Peyer's patch (tissue), 4 donors: ENCODE results near the gene SP140. TPM values are rescaled to one million over a fixed set of nuclear protein-coding genes. Genes with fewer than 3 reads are reported as not detected.
"Not testable (repeated sequence)": the region's sequence is repeated elsewhere in the genome, so short reads cannot be mapped to it uniquely, and the experiment has no call there.

Experiments
- DNase-seq, 3 donors: peaks; one replicate each; pipeline ENCODE4 v3.0.0-alpha.2; 2017 to 2019
- H3K27ac ChIP-seq, 4 donors: fragments of 200-600 bp; sonication (generic); one replicate each; pipeline ENCODE4 v1.5.1; 2016 to 2019
- H3K27me3 ChIP-seq, 2 donors: fragments of 200-600 bp; sonication (generic); one replicate each; pipeline ENCODE4 v1.5.1; 2019
- H3K36me3 ChIP-seq, 3 donors: fragments of 200-600 bp; sonication (generic); one replicate each; pipeline ENCODE4 v1.5.1; 2016 to 2019
- H3K4me1 ChIP-seq, 4 donors: fragments of 200-600 bp; sonication (generic); one replicate each; pipeline ENCODE4 v1.5.1; 2016 to 2019
- H3K4me3 ChIP-seq, 4 donors: fragments of 200-600 bp; sonication (generic); 1 replicate in 3 of 4; 2 replicates in 1 of 4; pipeline ENCODE4 v1.5.1; 2016 to 2019; ENCODE audit warnings: mild to moderate bottlenecking in 1 of 4
- H3K9me3 ChIP-seq, 4 donors: fragments of 200-600 bp; sonication (generic); one replicate each; pipeline ENCODE4 v1.5.1; 2016 to 2019; ENCODE audit warnings: mild to moderate bottlenecking in 1 of 4
- CTCF ChIP-seq, 6 experiments: fragments of 450-650 bp in 4 of 6; fragments of 200-600 bp in 2 of 6; sonication (generic) in 1 of 6; IDR thresholded peaks; one replicate each; pipeline ENCODE4 v1.5.1; 2017 to 2019; ENCODE audit warnings: antibody characterized with exemption in 6 of 6, mild to moderate bottlenecking in 3 of 6, moderate library complexity in 1 of 6
- POLR2A ChIP-seq, 2 donors: fragments of 450-650 bp; IDR thresholded peaks; one replicate each; pipeline ENCODE4 v1.5.1; 2017; ENCODE audit warnings: antibody characterized with exemption in 2 of 2, mild to moderate bottlenecking in 2 of 2, moderate library complexity in 2 of 2
- total RNA-seq, 4 donors: library from RNA; depleted of rRNA; stranded (reverse); fragments of >200 nt; gene quantifications; one replicate each; pipeline ENCODE4 v1.1.0, GENCODE V29; 2016

SP140 gene
- total RNA-seq, 4 donors from 2014 or later = 3.0 to 99.9 (median 9.4) TPM

DNA sequence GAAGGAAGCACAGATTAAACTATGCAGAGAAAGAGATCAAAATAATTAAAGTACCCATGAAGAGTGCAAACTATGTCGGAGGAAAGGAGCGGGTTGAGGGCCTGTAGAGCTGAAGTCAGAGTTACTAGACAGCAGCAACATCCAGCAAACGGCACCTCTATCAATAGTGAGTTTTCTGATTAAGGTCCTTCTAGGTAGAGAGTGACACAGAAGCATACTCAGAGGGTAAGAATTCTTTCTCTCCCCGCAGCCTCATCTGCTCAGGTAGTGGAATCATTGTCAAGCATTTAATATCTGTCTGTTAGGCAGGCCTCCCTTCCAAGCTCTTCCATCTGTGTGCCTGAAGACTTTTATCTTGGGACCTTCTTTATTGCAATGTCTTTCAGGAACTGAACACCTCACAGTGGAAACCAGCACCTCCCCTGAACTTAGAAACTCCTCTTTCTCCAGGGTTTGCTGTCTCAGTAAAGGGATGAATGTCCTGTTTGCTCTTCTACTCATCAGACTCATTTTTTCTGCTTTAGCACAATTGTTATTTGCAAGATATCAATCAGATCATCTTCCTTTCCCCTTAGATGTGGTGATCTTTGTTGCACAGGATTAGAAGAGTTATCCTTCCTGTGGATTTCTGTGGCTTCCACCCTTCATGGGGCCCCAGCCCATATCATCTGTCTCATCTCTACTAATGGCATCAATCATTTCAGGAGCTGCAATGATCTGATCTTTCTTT lies 28.8 kb downstream of the SP140 start:
- peak overlapping the region in 1 of 4 donors; percentile 36 for H3K27ac ChIP-seq
- no peaks in the 10 kb centered on the region for H3K9me3 ChIP-seq
- no peak for TF ChIP-seq CTCF (IDR thresholded peaks at IDR 0.05)
- no peak for TF ChIP-seq POLR2A (IDR thresholded peaks at IDR 0.05)
- H3K36me3 ChIP-seq = no peaks in the 10 kb centered on the region
- H3K4me1 ChIP-seq = peaks cover 0 to 5% (median 0%) of the 10 kb centered on the region in 4 donors
- no peak overlapping the region for H3K4me3 ChIP-seq
- no peaks in the 10 kb centered on the region for H3K27me3 ChIP-seq
- no peak for DNase-seq

GRCh38 chr2:230256733-230257332 lies 31.3 kb downstream of the SP140 start:
- Histone ChIP-seq H3K36me3 (no peaks in the 10 kb centered on the region), H3K9me3 (peaks cover 0 to 2% (median 0%) of the 10 kb centered on the region in 4 donors), H3K27me3 (no peaks in the 10 kb centered on the region), H3K4me3 (no peak overlapping the region), H3K4me1 (peaks cover 0 to 5% (median 0%) of the 10 kb centered on the region in 4 donors), H3K27ac (peak overlapping the region in 2 of 4 donors; percentile 30 to 66)
- no peak for DNase-seq
- TF ChIP-seq POLR2A (IDR thresholded peaks at IDR 0.05) (no peak), CTCF (IDR thresholded peaks at IDR 0.05) (no peak)

- Histone ChIP-seq H3K36me3 (no peaks in the 10 kb centered on the region), H3K27ac (peak overlapping the region in 1 of 4 donors; percentile 66), H3K4me3 (no peak overlapping the region), H3K27me3 (no peaks in the 10 kb centered on the region), H3K4me1 (peaks cover 0 to 5% (median 0%) of the 10 kb centered on the region in 4 donors), H3K9me3 (peaks cover 0 to 2% (median 0%) of the 10 kb centered on the region in 4 donors)
- no peak for DNase-seq
- no peak for TF ChIP-seq POLR2A (IDR thresholded peaks at IDR 0.05)
- TF ChIP-seq CTCF (IDR thresholded peaks at IDR 0.05) = no peak
Measured at GRCh38 chr2:230258483-230258882, 32.9 kb downstream of the SP140 start.

GRCh38 chr2:230262246-230262645 lies 36.7 kb downstream of the SP140 start:
- peaks cover 0 to 2% (median 0%) of the 10 kb centered on the region in 4 donors for H3K9me3 ChIP-seq
- no peaks in the 10 kb centered on the region for H3K27me3 ChIP-seq
- TF ChIP-seq POLR2A (IDR thresholded peaks at IDR 0.05) = no peak
- TF ChIP-seq CTCF (IDR thresholded peaks at IDR 0.05) = no peak
- no peak for DNase-seq
- no peak overlapping the region for H3K4me3 ChIP-seq
- peak overlapping the region in 3 of 4 donors; percentile 8 to 48 (median 17) for H3K27ac ChIP-seq
- H3K4me1 ChIP-seq = peaks cover 0 to 3% (median 0%) of the 10 kb centered on the region in 4 donors
- no peaks in the 10 kb centered on the region for H3K36me3 ChIP-seq

DNA sequence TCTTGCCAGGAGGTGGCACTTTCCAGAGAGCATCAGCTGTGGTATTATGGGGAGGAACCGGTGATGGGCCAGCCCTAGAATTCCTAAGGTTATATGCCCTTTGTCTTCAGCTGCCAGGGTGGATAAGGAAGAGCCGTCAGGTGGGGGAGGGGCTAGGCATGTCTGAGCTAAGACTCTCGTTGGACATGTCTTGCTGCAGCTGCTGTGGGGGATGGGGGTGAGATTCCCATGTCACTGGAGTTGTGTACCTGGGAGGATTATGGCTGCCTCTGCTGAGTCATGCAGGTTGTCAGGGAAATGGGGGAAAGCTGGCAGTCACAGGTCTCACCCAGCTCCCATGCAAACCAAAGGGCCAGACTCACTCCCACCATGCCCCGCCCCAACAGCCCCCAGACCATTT lies 39.4 kb downstream of the SP140 start:
- not testable (repeated sequence) for H3K27me3 ChIP-seq, H3K36me3 ChIP-seq, H3K27ac ChIP-seq, H3K4me3 ChIP-seq, DNase-seq, H3K9me3 ChIP-seq
- peaks cover 0 to 10% (median 4%) of the 10 kb centered on the region in 4 donors for H3K4me1 ChIP-seq

GRCh38 chr2:230266638-230267037 lies 41.1 kb downstream of the SP140 start:
- no peak for TF ChIP-seq CTCF (IDR thresholded peaks at IDR 0.05)
- no peak for TF ChIP-seq POLR2A (IDR thresholded peaks at IDR 0.05)
- no peaks in the 10 kb centered on the region for H3K27me3 ChIP-seq
- peak overlapping the region in 1 of 4 donors; percentile 43 for H3K27ac ChIP-seq

More at GRCh38 chr2:230266638-230267037, 41.1 kb downstream of the SP140 start:
- H3K4me1 ChIP-seq = peaks cover 0 to 10% (median 4%) of the 10 kb centered on the region in 4 donors
- no peaks in the 10 kb centered on the region for H3K36me3 ChIP-seq
- no peak overlapping the region for H3K4me3 ChIP-seq
- H3K9me3 ChIP-seq = no peaks in the 10 kb centered on the region
- no peak for DNase-seq
